ENCODE results near the gene SLCO3A1.
"Not testable (repeated sequence)": the region's sequence is repeated elsewhere in the genome, so short reads cannot be mapped to it uniquely, and the experiment has no call there.

Gene SLCO3A1

GRCh38 chr15:92044203-92044909 is 190.8 kb downstream of the SLCO3A1 start:
- DNase-seq = no peak

- DNase-seq = no peak
These were observed 194.4 kb downstream of the SLCO3A1 start for GRCh38 chr15:92047900-92048299.

GRCh38 chr15:92048739-92049138 is 195.2 kb downstream of the SLCO3A1 start:
- DNase-seq = no peak

GRCh38 chr15:92049290-92049989 is 195.9 kb downstream of the SLCO3A1 start:
- no peak for DNase-seq

- no peak for DNase-seq
These were observed 196.9 kb downstream of the SLCO3A1 start for GRCh38 chr15:92050220-92050898.

GRCh38 chr15:92051716-92052115 is 198.2 kb downstream of the SLCO3A1 start:
- DNase-seq = no peak

GRCh38 chr15:92053753-92054316 is 200.3 kb downstream of the SLCO3A1 start:
- no peak for DNase-seq

GRCh38 chr15:92056875-92057274 is 203.4 kb downstream of the SLCO3A1 start:
- no peak for DNase-seq

GRCh38 chr15:92059036-92059970 is 205.8 kb downstream of the SLCO3A1 start:
- DNase-seq = no peak

- not testable (repeated sequence) for DNase-seq
These were observed 206.4 kb downstream of the SLCO3A1 start for GRCh38 chr15:92059971-92060311.

- DNase-seq = no peak
These were observed 208.1 kb downstream of the SLCO3A1 start for GRCh38 chr15:92061511-92062195.

- DNase-seq = no peak
These were observed 209.0 kb downstream of the SLCO3A1 start for GRCh38 chr15:92062505-92062904.

GRCh38 chr15:92068121-92068520 is 214.6 kb downstream of the SLCO3A1 start:
- DNase-seq = no peak

- no peak for DNase-seq
These were observed 216.1 kb downstream of the SLCO3A1 start for GRCh38 chr15:92069308-92070250.

GRCh38 chr15:92070251-92070650 is 216.7 kb downstream of the SLCO3A1 start:
- not testable (repeated sequence) for DNase-seq

- DNase-seq = no peak
These were observed 217.6 kb downstream of the SLCO3A1 start for GRCh38 chr15:92071045-92071634.

GRCh38 chr15:92073044-92073785 is 219.7 kb downstream of the SLCO3A1 start:
- DNase-seq = no peak

- no peak for DNase-seq
These were observed 220.6 kb downstream of the SLCO3A1 start for GRCh38 chr15:92074101-92074500.

- DNase-seq = no peak
These were observed 221.1 kb downstream of the SLCO3A1 start for GRCh38 chr15:92074646-92075045.

GRCh38 chr15:92075764-92076163 is 222.3 kb downstream of the SLCO3A1 start:
- no peak for DNase-seq
